Stimulated activated CD8-positive, alpha-beta memory T cell treated with anti-CD3 and anti-CD28 coated beads, Interleukin-15, amount 100 ng/mL, for 48 hours (primary cell): Measurements from ENCODE around the gene FRMD4B.
A peak's percentile ranks its signal among the peaks of the same experiment; 100 is the strongest.
"Not testable (repeated sequence)": the region's sequence is repeated elsewhere in the genome, so short reads cannot be mapped to it uniquely, and the experiment has no call there.

ENCODE experiments used
- DNase-seq, 2 donors: peaks; one replicate each; pipeline ENCODE4 v3.0.0-alpha.2; 2020; ENCODE audit warnings: low read depth in 2 of 2

FRMD4B gene

DNA sequence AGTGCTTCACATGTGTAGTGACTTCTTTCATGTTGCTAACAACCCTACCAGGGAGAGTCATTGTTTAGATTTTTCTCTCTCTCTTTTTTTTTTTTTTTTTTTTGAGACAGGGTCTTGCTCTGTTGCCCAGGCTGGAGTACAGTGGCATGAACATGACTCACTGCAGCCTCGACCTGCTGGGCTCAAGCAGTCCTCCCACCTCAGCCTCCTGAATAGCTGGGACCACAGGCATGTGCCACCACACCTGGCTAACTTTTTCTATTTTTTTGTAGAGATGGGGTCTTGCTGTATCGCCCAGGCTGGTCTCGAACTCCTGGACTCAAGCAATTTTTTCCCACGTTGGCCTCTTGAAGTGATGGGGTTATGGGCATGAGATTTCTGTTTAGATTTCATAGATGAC is 63.4 kb downstream of the FRMD4B start:
- DNase-seq = not testable (repeated sequence)

DNA sequence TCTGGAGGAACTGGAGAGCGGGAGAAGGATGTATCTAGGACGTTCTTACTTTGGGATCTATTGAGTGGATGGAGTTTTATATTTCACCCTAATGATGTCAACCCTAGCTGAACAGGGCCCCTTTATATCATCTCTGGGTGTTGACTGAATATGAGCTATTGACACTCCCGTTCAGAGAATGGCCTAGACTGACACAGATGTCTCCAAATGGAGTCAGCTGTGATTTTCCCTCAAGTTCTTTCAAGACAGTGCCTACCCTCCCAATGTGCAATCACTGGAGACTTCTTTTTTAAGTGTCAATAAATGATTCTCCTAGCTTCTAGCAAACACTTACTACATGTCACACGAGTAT is 63.8 kb downstream of the FRMD4B start:
- DNase-seq = no peak

DNA sequence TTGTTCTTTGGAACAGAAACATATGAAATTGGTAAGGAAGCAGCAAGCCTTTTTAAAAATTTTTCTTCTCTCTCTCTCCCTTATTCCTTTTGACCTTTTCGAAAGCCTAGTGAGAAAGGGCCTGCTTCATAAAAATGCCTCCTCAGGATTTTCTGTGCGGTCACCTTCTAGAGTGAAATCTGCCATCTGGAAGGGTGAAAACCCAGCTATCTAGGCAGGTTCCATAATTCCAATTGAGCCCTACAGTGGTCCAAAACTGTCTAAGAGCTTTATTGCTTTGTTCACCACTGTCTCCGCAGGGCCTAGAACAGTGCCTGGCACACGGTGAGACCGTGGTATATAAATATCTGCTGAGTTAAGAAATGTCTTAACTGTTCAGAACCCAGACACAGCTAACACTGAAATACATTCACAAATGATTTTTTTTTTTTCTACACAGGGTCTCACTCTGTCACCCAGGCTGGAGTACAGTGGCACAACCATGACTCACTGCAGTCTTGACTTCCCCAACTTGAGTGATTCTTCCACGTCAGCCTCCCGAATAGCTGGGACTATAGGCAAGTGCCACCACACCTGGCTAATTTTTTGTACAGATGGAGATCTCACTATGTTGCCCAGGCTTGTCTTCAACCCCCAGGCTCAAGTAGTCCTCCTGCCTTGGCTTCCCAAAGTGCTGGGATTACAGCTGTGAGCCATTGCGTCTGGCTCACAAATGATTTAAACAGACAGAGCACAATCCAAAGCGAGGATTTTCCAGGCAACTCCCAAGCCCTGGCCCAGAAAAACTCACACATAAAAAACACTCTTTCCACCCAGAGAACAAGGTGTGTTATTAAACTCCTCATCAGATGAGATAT is 64.4 kb downstream of the FRMD4B start:
- DNase-seq = no peak

DNA sequence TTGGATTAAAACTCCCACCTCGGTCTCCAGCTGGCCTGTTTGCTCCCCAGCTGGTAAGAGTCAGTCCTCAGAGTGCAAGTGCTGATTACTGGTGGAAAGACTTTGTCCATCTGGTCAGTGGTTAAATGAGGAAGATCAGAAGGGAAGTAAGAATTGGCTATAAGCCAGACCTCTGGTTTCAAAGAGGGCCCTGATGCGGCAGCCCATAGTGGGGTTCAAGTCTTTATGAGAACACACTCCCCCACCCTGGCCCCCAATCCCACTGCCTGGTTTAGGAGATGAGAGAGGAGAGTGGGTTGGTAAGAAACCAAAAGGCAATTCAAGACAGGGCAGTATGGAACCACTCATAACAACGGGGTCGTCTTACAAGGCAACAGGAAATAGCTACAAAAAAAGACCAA is 65.0 kb downstream of the FRMD4B start:
- DNase-seq = no peak

DNA sequence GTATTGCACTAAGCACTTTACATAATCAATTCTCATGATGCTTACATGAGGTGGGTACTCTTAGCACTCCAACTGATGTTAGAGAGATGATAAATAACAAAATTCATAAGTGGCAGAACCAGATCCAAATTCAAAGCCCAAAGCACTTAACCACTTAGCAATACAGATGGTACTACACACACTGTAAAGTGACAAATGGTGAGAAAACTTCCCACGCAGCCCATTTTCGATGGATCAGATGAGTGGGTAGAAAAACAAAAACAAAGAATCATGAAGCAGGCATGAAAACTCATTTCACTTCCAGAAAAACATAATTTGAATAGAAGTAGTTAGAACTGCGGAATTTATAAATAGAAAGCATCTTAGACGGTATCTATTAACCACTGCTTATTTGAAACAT is 66.2 kb downstream of the FRMD4B start:
- DNase-seq = no peak

DNA sequence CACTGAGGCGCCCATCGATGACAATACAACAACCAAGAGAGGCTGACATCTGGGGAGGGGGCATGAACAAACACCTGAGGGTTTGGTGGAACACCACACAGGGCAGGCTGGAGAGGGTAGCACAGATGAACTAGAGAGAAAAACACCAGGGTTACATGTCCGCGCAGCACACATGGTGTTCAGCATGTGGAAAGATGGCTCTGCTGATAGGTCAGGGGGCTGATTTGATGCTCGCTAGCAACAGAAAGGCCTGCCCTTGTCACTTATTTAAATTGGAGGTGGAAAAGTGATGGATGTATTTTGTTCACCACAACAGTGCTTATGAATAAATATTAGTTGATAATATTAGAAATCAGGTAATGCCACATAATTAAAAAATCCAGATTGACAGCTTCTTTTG is 67.5 kb downstream of the FRMD4B start:
- no peak for DNase-seq

DNA sequence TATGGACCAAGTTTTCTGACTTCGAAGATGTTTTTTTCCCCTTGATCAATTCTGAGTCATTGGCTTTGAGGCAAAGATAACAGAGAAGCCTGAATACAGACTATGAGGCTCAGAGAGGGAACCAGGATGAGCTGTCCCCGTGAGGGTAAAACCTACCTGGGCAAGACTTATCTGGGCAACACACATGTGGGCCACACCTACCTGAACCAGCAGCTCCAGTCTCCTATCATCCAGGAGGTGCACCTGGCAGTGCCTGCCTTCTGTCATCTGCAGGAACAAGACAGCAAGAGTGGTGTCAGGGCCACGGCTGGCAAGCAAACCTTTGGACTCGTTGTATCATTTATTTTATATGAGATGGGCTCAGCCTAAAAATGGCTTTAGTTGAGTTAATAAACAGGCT is 72.6 kb downstream of the FRMD4B start:
- DNase-seq = no peak

DNA sequence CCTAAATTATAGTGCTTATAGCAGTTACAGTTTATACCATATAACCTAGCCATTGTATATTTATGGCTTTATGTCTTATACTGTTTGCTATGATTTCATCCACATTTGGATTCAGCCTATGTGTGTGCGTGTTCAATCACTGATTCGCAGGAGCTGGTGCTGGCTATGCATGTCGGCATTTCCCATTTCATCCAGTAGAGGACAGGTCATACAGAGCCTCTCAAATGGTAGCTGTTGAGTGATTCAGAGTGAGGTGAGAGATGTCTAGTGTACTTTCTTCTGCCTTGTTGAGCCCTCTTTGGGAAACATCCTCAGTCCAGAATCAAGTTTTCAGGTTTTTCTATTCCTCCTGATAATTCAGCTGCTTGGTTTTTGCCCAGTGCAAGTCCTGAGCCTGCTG is 76.1 kb downstream of the FRMD4B start:
- no peak for DNase-seq

DNA sequence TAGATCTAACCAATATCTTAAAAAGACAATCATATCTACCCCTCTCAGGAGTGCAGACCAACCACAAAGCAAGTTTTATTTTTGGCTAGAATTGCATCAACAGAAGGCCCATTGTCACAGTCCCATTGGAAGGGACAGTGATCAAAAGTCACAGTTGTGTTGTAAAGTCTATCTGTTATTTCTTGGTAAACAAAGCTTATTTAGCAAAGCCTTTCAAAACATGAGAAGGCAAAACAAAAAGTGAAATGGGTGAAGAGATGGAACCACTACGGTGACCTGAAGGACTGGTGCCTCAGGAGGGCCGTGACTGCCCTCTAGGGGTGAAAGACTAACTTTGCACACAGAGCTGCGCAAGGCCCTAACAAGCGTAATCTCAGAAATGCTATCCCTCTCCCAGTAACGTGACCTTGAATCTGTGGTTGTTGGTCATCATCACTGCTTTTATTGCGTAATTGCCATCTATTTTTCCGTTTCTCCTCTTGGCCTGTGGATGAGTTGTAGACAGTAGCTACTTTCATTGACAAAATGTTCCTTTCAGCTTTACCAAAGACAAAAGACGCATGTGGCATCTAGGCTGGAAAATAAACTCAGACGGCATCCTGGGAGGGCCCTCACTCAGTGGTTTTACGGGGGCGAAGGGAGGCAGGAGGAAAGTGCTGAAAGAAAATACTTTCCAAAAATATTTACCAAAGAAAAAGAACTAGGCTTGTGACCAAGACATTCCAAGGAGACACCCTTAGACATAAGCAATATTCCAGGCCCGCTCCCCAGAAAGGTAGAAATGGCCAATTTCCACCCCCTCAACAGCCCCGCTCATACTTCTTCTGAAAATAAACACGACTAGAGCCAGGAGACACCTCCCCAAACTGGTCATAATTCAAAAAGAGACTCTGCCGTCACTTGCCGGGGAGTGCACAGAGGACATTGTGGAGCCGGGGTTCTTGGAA is 79.4 kb downstream of the FRMD4B start:
- peak; percentile 43 to 44 for DNase-seq

DNA sequence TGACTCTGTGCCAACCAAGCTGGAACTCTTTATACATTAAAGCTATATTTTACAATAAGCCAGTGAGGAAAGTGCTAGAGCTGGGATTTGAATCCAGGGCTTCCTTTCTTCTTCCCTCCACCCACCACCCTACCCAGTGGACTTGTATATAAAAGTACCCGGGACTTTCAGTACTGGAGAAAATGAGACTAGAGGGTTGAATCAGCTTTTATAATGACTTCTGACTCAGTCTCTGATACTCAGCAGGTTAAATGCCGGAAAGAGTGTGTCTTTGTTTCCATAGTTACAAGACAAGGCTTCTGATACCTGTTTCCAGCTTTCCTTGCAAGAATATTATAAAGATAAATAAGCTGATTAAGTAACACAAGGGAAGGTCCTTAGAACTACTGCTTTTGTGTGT is 80.9 kb downstream of the FRMD4B start:
- DNase-seq = no peak

DNA sequence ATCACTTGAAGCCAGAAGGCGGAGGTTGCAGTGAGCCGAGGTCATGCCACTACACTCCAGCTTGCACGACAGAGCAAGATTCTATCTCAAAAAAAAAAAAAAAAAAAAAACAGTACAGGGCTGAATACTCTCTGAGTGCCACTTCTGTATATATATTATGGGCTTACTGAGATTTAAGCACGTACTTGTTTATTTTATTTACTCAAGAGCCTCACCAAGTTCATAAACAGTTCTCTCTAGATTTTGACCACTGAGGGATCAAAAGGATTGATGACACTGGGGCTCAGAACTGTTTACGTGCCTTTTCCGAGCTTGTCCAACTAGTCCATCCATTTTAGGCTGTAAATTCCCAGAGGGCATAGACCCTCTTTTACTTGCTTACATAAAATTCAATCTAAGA is 81.5 kb downstream of the FRMD4B start:
- no peak for DNase-seq

DNA sequence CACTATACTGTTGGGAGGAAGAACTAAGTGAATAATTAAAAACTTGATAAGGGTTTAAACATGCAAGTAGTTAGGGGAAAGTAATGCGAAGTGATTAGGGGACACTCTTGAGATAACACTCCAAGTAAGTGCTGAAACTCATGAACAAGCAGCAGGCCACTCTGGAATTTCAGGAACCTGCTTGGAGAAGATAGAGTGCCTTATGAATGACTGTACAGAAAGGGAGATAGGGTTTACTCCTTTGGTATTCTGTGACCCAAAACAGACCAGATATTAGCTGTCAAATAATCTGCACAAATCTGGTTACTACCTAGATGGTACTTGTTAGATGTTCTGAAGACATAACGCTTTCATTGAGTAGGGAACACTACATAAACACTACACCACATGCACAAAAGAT is 85.6 kb downstream of the FRMD4B start:
- DNase-seq = no peak

DNA sequence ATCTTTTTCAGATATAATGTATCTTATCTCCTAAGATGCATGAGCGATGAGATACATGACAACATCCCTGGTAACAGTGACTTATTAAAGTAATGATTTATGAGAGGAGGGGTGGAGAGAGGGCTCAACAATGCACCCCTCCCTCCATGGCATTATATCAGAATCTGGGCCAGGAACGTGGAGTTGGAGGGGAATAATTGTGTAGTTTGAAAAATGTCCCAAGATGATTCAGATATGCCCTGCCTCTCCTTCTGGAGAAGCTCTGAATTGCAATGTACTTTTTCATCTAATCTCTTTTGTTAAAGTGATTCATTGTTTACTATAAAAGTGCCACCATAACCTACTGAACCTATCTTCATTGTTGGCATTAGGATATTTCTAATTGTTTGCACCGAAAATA is 86.5 kb downstream of the FRMD4B start:
- DNase-seq = no peak

DNA sequence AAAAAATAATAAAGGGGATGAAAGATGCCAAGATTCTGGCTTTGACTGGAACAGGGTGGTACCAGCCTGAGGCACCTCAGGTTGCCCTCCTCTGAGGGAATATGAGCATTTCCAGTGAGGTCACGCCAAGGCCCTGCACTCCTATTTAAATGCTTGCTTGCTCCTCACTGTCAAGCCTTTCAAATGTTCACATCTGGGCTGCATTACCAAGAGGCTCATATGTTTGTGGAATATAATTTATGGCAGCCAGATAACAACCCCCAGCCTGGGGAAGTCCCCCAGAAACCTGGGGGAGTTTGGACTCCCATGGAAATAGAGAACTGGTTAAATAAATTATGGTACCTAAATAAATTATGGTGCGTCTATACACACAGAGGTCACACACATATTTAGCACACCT is 88.4 kb downstream of the FRMD4B start:
- DNase-seq = no peak

DNA sequence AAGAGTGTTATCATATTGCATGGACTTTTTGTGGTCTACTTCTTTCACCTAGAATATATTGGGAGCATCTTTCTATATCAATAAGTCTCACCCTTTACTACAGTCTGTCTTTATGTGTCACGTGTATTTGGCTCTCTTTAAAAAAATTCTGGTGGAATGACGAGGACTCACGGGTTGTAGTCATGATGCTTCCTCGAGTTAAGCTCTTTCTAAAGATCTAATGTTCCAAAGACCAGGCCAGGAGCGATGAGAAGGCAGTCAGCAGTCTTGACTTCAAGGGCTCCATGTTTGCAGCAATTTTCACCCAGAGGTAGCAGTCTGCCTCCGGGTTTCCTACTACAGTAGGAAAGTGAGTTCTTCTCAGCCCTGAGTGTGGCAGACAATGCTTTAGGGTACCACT is 88.9 kb downstream of the FRMD4B start:
- DNase-seq = no peak

DNA sequence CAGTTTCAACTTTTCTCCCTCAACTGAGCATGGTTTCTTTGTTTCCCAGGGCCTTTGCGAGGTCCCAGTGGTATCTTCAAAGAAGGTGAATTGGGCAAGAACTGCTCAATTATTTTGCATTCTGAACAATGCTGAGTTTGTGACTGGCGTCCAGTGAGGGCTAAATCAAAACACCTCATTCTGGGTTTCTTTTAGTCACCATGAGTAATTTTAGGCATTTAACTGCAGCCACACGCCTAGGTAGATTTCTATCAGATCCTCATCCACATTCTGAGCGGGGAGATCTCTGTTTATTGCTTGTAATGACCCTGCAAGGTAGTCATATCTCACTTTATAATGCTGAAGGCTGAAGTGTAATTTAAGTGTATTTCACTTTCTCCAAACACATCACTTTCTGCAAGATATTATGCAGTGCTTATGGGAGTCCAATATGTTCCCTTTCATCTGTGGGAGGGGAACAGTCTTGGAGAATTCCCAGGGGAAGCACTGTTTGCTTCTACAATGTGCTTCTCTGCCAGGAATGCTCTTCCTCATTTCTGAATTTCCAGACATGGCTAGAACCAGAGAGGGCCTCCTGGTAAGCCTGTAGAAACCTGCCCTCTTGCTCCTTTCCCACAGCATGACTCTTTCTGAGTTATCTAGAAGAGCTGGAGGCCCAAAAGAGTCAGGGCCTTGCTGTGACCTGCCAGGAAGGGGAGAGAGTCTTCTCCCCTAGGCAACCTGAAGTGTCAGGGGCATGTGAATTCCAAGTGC is 91.7 kb downstream of the FRMD4B start:
- DNase-seq = no peak

DNA sequence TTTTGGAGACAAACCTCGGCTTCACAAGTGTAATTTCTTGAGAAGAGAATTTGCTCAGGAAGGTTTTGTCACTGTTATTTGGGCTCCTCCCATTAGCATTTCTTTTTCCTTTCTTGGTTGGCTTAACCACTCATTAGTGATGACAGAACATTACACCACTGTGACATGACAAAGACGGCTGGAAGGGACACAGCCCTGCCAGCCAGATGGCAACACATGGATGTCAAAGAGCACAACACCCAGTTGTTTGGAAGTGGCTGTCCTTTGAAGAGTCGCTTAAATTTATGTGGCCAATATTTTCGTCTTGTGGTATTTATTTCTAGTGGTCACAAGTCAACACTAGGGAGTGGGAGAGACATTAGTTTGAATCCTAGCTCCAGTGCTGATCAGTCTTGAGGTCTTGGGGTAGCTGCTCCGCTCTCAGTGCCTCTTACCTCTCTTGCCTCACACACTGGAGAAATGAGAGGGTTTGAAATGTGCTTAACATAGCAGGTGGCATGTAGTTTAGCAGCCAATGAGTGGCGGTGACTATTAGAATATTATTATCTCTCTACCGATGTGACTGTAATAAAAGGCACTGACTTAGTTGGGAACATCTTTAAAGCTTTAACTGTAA is 92.8 kb downstream of the FRMD4B start:
- no peak for DNase-seq

DNA sequence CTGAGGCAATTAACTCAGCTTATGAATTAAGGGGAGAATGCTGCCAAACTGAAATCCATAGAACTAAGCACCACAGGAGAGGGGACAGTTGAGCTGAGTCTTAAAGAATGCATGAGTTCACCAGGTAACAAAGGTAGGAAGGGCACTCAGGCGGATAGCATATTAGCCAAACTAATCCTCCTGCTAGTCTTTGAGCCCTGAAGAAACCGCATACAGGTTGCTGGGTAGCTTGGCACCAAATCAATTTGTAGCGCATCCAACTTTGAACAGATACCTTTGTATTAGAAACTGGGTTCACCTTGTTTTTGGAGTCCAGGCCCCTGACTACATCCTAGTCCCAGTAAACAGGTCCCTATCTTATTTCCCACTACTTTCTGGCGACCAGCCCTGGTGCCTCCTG is 93.7 kb downstream of the FRMD4B start:
- DNase-seq = no peak

DNA sequence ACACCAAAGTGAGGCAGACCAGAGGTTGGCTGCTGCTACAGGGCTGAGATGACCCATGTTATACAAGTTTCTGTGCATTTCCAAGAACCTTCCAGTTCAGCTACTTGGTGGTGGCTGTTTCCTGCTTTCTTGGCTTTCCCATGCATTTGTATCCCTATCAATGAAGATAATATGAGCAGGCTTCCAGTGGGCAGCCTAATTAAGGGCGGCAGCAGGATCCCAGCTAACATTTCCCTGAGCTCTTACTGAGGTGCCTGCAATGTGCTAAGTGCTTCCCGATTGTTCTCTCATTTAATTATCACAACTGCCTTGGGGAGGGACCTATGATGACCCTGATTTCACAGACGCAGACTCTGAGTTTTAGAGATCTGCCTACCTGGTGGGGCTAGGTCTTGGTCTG is 95.5 kb downstream of the FRMD4B start:
- no peak for DNase-seq

DNA sequence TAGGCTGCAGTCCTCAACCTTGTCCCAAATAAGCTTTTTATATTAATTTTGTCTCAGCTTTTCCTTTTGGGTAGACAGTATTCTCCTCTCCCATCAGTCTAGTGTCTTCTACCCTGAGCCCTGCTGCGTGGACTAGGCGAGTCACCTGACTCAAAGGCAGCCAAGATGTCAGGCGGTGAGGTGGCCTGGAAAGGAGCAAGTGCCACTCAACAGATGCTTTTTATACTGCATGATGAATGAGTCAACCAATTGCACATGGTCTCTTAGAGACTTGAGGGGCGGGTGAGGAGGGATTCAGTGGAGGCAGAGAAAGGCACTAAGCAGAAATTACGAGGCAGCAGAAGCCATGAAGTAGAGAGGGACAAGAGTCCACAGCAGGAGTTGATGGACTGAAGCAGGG is 95.9 kb downstream of the FRMD4B start:
- DNase-seq = no peak

DNA sequence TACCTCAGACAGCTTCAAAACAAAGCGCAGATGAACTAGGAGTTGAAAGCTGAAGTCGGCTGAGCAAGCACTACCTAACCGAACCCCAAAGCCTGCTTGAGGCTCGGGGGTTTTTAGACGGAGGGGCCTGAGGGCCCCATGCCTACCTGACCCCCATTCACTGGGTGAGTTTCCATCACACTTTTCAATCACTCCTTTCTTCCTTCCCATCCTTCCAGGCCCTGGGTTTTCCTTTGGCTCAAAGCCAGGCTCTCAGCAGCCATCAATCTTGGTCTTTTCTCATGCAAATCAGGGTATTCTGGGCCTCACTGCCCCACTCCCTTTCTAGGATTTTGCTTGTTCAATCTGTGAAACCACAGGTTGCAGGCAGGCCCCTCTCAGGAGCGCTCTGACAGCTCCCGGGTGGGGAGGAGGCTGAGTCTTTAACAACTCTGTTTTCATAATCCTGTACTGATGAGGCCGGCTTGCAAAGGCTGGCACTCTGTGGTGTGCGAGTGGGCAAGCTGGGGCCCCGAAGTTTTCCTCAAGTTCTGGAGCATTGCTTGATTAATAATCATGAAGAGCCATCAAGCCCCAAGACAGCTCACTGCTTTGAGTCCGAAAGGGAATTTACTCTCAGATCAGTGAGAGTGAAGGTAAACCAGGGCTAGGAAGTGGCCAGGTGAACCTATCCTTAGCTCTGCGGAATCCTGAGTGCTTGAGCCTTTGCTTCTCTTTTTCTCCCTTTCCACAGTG is 97.6 kb downstream of the FRMD4B start:
- peak; percentile 50 to 62 for DNase-seq
